Measurements from ENCODE around the gene CREBL2. TPM values are rescaled to one million over a fixed set of nuclear protein-coding genes. Genes with fewer than 3 reads are reported as not detected.

Gene CREBL2
- total and polyA plus RNA-seq, 10 of the 15 experiments (the other 5 are each of a cell fraction or from before 2014, with no cell fraction given), result 4.6 to 19.1 (median 13.5) TPM

DNA sequence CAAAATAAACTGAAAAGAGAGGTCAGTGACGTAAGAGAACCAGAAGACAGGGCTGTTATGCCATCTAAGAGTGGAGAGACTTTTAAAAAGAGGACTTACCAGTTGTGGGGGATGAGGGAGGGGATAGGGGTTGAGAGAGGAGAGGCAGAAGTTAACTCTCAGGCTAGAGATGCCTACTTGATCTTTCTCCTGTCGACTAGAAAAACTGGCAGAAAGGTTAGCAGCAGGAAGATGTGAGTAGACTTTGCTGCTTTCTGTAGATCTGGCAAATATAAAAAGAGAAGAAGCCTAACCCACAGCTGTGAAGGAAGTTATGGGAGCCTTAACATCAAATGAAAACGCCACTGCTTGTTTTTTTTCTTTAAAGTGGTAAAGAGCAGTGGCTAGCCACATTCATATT, 10.7 kb downstream of the CREBL2 start (continued):
- TF ChIP-seq BMI1 (IDR thresholded peaks at IDR 0.05; ENCODE audit: borderline replicate concordance), result no peak
- TF ChIP-seq RFX5 (IDR thresholded peaks at IDR 0.05; ENCODE audit: low read depth, low read length), result no peak
- TF ChIP-seq ZNF217 (IDR thresholded peaks at IDR 0.05), result no peak
- TF ChIP-seq PAX8 (IDR thresholded peaks at IDR 0.05), result no peak
- no peak for TF ChIP-seq BCL11A (IDR thresholded peaks at IDR 0.05; ENCODE audit: low read depth, low read length)

DNA sequence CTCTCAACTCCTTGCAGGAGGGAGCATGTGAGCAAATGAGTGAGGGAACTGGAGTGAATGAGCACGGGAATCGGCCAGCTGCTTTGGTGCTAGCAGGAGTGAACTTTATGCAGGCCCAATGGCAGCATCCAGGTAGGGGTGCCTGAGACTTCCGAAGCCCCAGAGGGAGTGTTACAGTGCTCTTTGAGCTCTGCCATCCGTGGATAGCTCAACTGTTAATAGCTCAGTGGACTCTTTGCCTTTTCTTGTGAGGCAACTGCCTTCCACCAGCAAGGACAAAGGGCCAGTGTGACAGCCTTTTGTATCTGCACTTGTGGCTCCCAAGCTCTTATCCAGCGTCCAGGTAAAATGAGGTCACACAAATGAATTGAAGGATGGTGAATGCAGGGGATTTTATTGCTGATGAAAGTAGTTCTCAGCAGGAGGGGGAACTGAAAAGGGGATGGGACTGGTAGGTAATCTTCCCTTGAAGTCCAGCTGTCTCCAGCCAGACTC, 12.9 kb downstream of the CREBL2 start:
- in situ Hi-C loops (cut with MboI) (no loop called here), intact Hi-C loops (cut with micrococcal nuclease; ENCODE audit: unreplicated experiment) (no loop called here)
- H3K4me1 ChIP-seq (ENCODE audit: control insufficient read depth, insufficient read depth, low read length), result no peaks in the 10 kb centered on the region
- no peak overlapping the region for H3K27ac ChIP-seq (ENCODE audit: control insufficient read depth, insufficient read depth)
- H3K79me2 ChIP-seq (ENCODE audit: control insufficient read depth, insufficient read depth, low read length), result no peaks in the 10 kb centered on the region; the same call in 1 of the 2 replicates
- no peaks in the 10 kb centered on the region for H3K27me3 ChIP-seq (replicated peaks in 1 of 2; ENCODE audit: control insufficient read depth in 2 of 2, insufficient read depth in 2 of 2, low read length in 1 of 2)
- POLR2A ChIA-PET, result interaction anchor here (0.9 to 1.5 kb wide), 2 partner anchors 9 to 10 kb away, joined by 4 to 7 read pairs; no protein-coding TSS in a partner anchor
- SMC1A ChIA-PET (ENCODE audit: uncharacterized antibody, unreplicated experiment), result interaction anchor here (0.7 to 2.6 kb wide), 7 partner anchors 8 to 34 kb away, joined by 3 to 9 read pairs (median 5); no protein-coding TSS in a partner anchor
- CTCF ChIA-PET, result interaction anchor here (2.0 to 2.9 kb wide), 3 partner anchors 9 to 112 kb away, joined by 6 to 17 read pairs (median 12); no protein-coding TSS in a partner anchor
- ATAC-seq (peak; percentile 55), FAIRE-seq (no peak), DNase-seq (ENCODE audit: low read depth, low spot score) (no peak)
- no peak overlapping the region for H3K9ac ChIP-seq (ENCODE audit: control insufficient read depth, insufficient read depth, low read length)
- BruUV-seq (replicated peaks), result no TSS peak
- H2AFZ ChIP-seq (ENCODE audit: control insufficient read depth, low read depth, low read length), result no peak overlapping the region
- no peaks in the 10 kb centered on the region for H4K20me1 ChIP-seq (ENCODE audit: control insufficient read depth, insufficient read depth)
- no peak overlapping the region for H3K4me3 ChIP-seq
- 75% methylated on average over 5 of the region's 5 CpGs for WGBS (ENCODE audit: insufficient coverage, insufficient replicate concordance, low lambda C conversion rate, missing lambda C conversion rate)
- no peak overlapping the region for H3K4me2 ChIP-seq (ENCODE audit: control insufficient read depth, insufficient read depth)
- peaks cover 0 to 1% of the 10 kb centered on the region in 2 experiments; a peak in 1 of 4 replicates for H3K36me3 ChIP-seq (ENCODE audit: control insufficient read depth in 2 of 2, insufficient read depth in 2 of 2, low read length in 1 of 2)
- peaks cover 4% of the 10 kb centered on the region; the same call in 2 of the 3 replicates for H3K9me3 ChIP-seq (replicated peaks; ENCODE audit: control insufficient read depth, insufficient read depth, low read length)
- RAD21 ChIA-PET (ENCODE audit: unreplicated experiment), result no interaction called here
- TF ChIP-seq SREBF1 (IDR thresholded peaks at IDR 0.05; ENCODE audit: low read length) (no peak), SPI1 (IDR thresholded peaks at IDR 0.05; ENCODE audit: borderline replicate concordance, insufficient read depth, low read depth, low read length) (peak; percentile 16; the same call in 1 of the 2 replicates), MXI1 (IDR thresholded peaks at IDR 0.05; ENCODE audit: low read depth, low read length) (no peak)

Measured in GM12878 (cell line).